Measurements from ENCODE around the gene ACTR10. TPM values are rescaled to one million over a fixed set of nuclear protein-coding genes. Genes with fewer than 3 reads are reported as not detected.

The ACTR10 gene
- total RNA-seq: 92.8 to 98.7 TPM (median 98.6 TPM) in 3 replicates
- long read RNA-seq, transcript ACTR10-201 (13 exons, 2,419 nt): major isoform, 131 of 144 reads
- long read RNA-seq, partial matches to known transcripts: 1 of 144 reads
- long read RNA-seq, other reads (novel, unspliced or antisense): 10 of 144 reads

- Mint-ChIP-seq H3K36me3 (ENCODE audit: low read depth) (peaks cover 1% of the 10 kb centered on the region), H3K4me1 (ENCODE audit: low read depth) (peaks cover 25% of the 10 kb centered on the region), H3K9me3 (ENCODE audit: low read depth) (no peaks in the 10 kb centered on the region), H3K27me3 (ENCODE audit: low read depth) (peaks cover 2% of the 10 kb centered on the region), H3K4me3 (ENCODE audit: unreplicated experiment) (peak within 1 kb of the TSS; percentile 96), H3K27ac (ENCODE audit: unreplicated experiment) (peak within 1 kb of the TSS; percentile 97)
- peak; percentile 86 for DNase-seq (ENCODE audit: low spot score)
- no peak for TF ChIP-seq CTCF (IDR thresholded peaks at IDR 0.05)
Measured at GRCh38 chr14:58199726-58200479, at the start of gene ACTR10. Gene ACTR10 (plus strand): TSS chr14:58200149. CDS start chr14:58200218, 69 bp downstream.

GRCh38 chr14:58150243-58150805 lies 49.6 kb upstream of the ACTR10 start:
- H3K36me3 Mint-ChIP-seq (ENCODE audit: low read depth): no peaks in the 10 kb centered on the region
- H3K27ac Mint-ChIP-seq (ENCODE audit: unreplicated experiment): no peak overlapping the region
- H3K9me3 Mint-ChIP-seq (ENCODE audit: low read depth): no peaks in the 10 kb centered on the region
- no peak for TF ChIP-seq CTCF (IDR thresholded peaks at IDR 0.05)
- H3K4me3 Mint-ChIP-seq (ENCODE audit: unreplicated experiment): no peak overlapping the region
- DNase-seq (ENCODE audit: low spot score): no peak
- peaks cover 18% of the 10 kb centered on the region for H3K4me1 Mint-ChIP-seq (ENCODE audit: low read depth)
- H3K27me3 Mint-ChIP-seq (ENCODE audit: low read depth): peaks cover 4% of the 10 kb centered on the region

GRCh38 chr14:58151133-58152013 lies 48.6 kb upstream of the ACTR10 start:
- Mint-ChIP-seq H3K27me3 (ENCODE audit: low read depth) (peaks cover 4% of the 10 kb centered on the region), H3K36me3 (ENCODE audit: low read depth) (no peaks in the 10 kb centered on the region), H3K9me3 (ENCODE audit: low read depth) (no peaks in the 10 kb centered on the region), H3K4me1 (ENCODE audit: low read depth) (peaks cover 18% of the 10 kb centered on the region), H3K27ac (ENCODE audit: unreplicated experiment) (peak overlapping the region; percentile 79), H3K4me3 (ENCODE audit: unreplicated experiment) (peak overlapping the region; percentile 86)
- DNase-seq (ENCODE audit: low spot score): no peak
- TF ChIP-seq CTCF (IDR thresholded peaks at IDR 0.05): no peak

- DNase-seq (ENCODE audit: low spot score): peak; percentile 93
- no peaks in the 10 kb centered on the region for H3K36me3 Mint-ChIP-seq (ENCODE audit: low read depth)
- peak within 1 kb of the TSS; percentile 86 for H3K4me3 Mint-ChIP-seq (ENCODE audit: unreplicated experiment)
- no peaks in the 10 kb centered on the region for H3K9me3 Mint-ChIP-seq (ENCODE audit: low read depth)
- H3K27ac Mint-ChIP-seq (ENCODE audit: unreplicated experiment): peak within 1 kb of the TSS; percentile 79
- H3K27me3 Mint-ChIP-seq (ENCODE audit: low read depth): peaks cover 4% of the 10 kb centered on the region
- TF ChIP-seq CTCF (IDR thresholded peaks at IDR 0.05): peak; percentile 57
- peaks cover 18% of the 10 kb centered on the region for H3K4me1 Mint-ChIP-seq (ENCODE audit: low read depth)
Measured at GRCh38 chr14:58152014-58152857, 47.7 kb upstream of the ACTR10 start, which contains the start of gene ARMH4. Gene ARMH4 (minus strand): TSS chr14:58152213. CDS start chr14:58139358, 12,855 bp downstream.
